ENCODE data around the gene SEZ6L2.
"Not testable (repeated sequence)": the region's sequence is repeated elsewhere in the genome, so short reads cannot be mapped to it uniquely, and the experiment has no call there.

SEZ6L2 gene

DNA sequence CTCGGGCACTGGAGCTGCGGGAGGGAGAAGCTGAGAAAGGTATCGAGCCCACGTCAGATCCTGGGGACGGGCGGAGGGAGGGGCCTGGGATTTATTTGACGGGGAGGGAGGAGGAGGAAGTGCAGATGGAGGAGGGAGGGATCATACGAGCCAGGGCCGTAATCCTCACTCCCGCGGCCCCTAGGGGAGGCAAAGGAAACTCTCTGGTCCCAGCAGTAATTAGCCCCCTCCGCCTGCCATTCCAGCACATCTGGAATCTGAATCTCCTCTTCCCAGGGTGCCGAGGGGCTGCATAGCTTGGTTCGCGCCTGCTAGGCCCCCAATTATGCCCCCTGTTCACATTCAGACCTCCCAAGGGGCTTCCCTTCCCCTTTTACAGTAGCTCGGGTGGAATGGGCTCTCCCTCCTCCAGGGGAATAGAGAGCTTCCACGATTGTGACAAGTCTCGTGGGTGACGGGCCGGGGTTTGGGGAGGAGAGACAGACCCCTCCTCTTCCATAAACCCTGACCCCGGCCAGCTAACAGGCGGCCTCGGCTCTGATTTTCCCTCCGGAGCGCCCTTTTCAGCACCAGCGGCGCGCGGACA lies at the start of gene SEZ6L2:
Gene SEZ6L2, minus strand, starts transcription at position 35 of the 586 bp plus-strand sequence. CDS start 531 bp downstream, outside the sequence.
- DNase-seq (ENCODE audit: low spot score) = peak; percentile 77

DNA sequence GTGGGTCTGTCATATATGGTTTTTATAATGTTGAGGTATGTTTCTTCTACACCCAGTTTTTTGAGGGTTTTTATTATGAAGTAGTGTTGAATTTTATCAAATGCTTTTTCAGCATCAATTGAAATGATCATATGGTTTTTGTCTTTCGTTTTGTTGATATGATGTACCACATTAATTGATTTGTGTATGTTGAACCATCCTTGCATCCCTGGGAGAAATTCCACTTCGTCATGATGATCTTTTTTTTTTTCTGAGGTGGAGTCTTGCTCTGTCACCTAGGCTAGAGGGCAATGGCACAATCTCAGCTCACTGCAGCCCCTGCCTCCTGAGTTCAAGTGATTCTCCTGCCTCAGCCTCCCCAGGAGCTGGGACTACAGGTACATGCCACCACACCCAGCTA lies 48.5 kb upstream of the SEZ6L2 start:
- DNase-seq (ENCODE audit: low spot score) = no peak

GRCh38 chr16:29943846-29944799 lies 44.8 kb upstream of the SEZ6L2 start:
- no peak for DNase-seq (ENCODE audit: low spot score)

DNA sequence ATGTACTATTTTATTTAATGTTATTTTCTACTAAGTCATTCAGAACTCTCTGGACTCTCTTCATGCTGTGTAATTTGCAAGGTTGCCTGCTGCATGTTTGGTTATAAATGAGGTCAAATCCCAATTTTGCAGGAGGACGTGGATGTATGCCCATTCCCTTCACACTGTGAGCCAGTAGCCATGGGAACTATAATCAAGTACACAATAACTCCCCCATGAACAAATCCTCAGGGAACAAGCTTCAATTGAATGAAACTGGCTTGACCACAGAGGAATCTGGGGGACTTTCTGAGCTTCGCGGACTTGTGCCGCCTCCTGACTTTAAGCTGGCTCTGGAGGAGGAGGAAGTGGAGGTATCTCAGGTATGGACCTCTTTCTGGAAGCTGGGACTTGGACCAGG lies 41.3 kb upstream of the SEZ6L2 start:
- no peak for DNase-seq (ENCODE audit: low spot score)

DNA sequence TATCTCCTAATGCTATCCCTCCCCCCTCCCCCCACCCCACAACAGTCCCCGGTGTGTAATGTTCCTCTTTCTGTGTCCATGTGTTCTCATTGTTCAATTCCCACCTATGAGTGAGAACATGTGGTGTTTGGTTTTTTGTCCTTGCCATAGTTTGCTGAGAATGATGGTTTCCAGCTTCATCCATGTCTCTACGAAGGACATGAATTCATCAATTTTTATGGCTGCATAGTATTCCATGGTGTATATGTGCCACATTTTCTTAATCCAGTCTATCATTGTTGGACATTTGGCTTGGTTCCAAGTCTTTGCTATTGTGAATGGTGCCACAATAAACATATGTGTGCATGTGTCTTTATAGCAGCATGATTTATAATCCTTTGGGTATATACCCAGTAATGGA lies 32.4 kb upstream of the SEZ6L2 start:
- DNase-seq (ENCODE audit: low spot score) = not testable (repeated sequence)

- no peak for DNase-seq (ENCODE audit: low spot score)
These were observed 27.9 kb upstream of the SEZ6L2 start for GRCh38 chr16:29927070-29927905.

- DNase-seq (ENCODE audit: low spot score) = no peak
These were observed 27.3 kb upstream of the SEZ6L2 start for GRCh38 chr16:29926711-29927052.

- DNase-seq (ENCODE audit: low spot score) = peak; percentile 89
These were observed 26.7 kb upstream of the SEZ6L2 start, which contains the start of gene KCTD13 for GRCh38 chr16:29925781-29926710. KCTD13 (minus strand) TSS chr16:29926226; CDS start chr16:29926033, 193 bp downstream.

- DNase-seq (ENCODE audit: low spot score) = no peak
These were observed 25.9 kb upstream of the SEZ6L2 start for GRCh38 chr16:29925105-29925756.

- DNase-seq (ENCODE audit: low spot score) = no peak
These were observed 23.7 kb upstream of the SEZ6L2 start for GRCh38 chr16:29922986-29923501.

- no peak for DNase-seq (ENCODE audit: low spot score)
These were observed 23.0 kb upstream of the SEZ6L2 start for GRCh38 chr16:29922326-29922725.

GRCh38 chr16:29921034-29921385 lies 21.7 kb upstream of the SEZ6L2 start:
- no peak for DNase-seq (ENCODE audit: low spot score)

GRCh38 chr16:29920288-29921033 lies 21.1 kb upstream of the SEZ6L2 start:
- DNase-seq (ENCODE audit: low spot score) = no peak

- no peak for DNase-seq (ENCODE audit: low spot score)
These were observed 17.6 kb upstream of the SEZ6L2 start for GRCh38 chr16:29916979-29917378.

DNA sequence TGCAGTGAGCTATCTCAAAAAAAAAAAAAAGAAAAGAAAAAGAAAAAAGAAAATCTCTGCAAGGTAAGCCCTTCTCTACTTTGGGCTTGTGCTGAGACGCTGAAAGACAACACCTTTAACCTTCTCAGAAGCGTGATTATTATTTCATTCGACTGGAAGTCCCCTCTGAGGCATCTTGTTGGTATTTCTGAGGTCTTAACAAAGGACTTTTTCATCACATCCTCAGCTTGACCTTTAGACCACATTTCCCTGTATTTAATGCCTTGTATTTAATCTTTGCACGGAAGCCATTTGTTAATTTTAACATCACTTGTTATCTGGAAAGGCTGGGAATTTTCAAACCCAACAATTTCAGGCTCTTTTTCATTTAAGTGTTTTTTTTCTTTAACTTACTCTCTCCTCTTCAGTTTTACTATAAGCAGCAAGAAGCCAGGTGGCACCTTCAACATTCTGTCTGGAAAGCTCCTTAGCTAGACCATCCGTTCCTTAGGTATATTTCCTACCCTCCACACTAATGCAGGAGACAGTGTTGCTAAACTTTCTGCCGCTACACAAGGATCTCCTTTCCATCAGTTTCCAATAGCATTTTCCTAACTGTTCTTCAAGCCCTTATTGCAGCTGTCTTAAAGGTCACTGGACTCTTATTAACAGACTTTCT lies 16.4 kb upstream of the SEZ6L2 start:
- no peak for DNase-seq (ENCODE audit: low spot score)

DNA sequence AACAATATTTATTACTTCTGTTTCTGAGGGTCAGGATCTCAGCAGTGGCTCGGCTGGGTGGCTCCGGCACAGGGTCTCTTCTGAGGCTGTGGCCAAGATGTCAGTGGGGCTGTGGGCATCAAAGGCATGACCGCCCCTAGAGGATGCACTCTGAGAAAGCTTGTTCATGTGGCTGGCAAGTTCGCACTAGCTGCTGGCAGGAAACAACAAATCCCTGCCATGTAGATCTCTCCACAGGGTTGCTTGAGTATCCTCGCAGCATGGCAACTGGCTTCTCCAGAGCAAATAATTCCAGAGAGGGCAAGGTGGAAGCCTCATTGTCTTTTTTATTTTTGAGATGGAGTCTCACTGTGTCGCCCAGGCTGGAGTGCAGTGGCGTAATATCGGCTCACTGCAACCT lies 14.2 kb upstream of the SEZ6L2 start:
- DNase-seq (ENCODE audit: low spot score) = no peak

GRCh38 chr16:29912087-29912486 lies 12.7 kb upstream of the SEZ6L2 start:
- no peak for DNase-seq (ENCODE audit: low spot score)

GRCh38 chr16:29911676-29912010 lies 12.3 kb upstream of the SEZ6L2 start:
- no peak for DNase-seq (ENCODE audit: low spot score)

Measured in CD4-positive, alpha-beta T cell treated with Interleukin-2 at 100 ng/mL for 4 hours (primary cell).